HEK293 (cell line): ENCODE results near the gene WFDC10A.

Experiments used
- CTCF ChIP-seq: fragments of 450-650 bp; formaldehyde crosslinking; IDR thresholded peaks from 2 replicates; pipeline ENCODE4 v1.5.1; 2016; ENCODE audit warnings: missing biosample characterization, missing genetic modification characterization
- MYNN ChIP-seq: fragments of 450-650 bp; formaldehyde crosslinking; IDR thresholded peaks from 2 replicates; pipeline ENCODE4 v1.5.1; 2016; ENCODE audit warnings: missing biosample characterization, missing genetic modification characterization, borderline replicate concordance
- PBX3 ChIP-seq: sonication (generic); formaldehyde crosslinking; IDR thresholded peaks from 2 replicates; pipeline ENCODE4 v1.8.1; 2022; ENCODE audit warnings: mild to moderate bottlenecking, moderate library complexity, missing genetic modification reagents
- ZBTB44 ChIP-seq: fragments of 450-650 bp; IDR thresholded peaks from 2 replicates; pipeline ENCODE4 v1.5.1; 2018; ENCODE audit warnings: missing biosample characterization, mild to moderate bottlenecking, missing genetic modification characterization
- ZBTB7A ChIP-seq: fragments of 450-650 bp; formaldehyde crosslinking; IDR thresholded peaks from 2 replicates; pipeline ENCODE4 v1.5.1; 2016; ENCODE audit warnings: low read depth, missing biosample characterization, missing genetic modification characterization
- ZFP37 ChIP-seq: fragments of 450-650 bp; formaldehyde crosslinking; IDR thresholded peaks from 2 replicates; pipeline ENCODE4 v1.5.1; 2016; ENCODE audit warnings: missing biosample characterization, missing genetic modification characterization
- ZNF175 ChIP-seq: fragments of 450-650 bp; formaldehyde crosslinking; IDR thresholded peaks from 2 replicates; pipeline ENCODE4 v1.5.1; 2016; ENCODE audit warnings: missing biosample characterization, missing genetic modification characterization
- ZNF202 ChIP-seq: fragments of 450-650 bp; formaldehyde crosslinking; IDR thresholded peaks from 2 replicates; pipeline ENCODE4 v1.5.1; 2016; ENCODE audit warnings: missing biosample characterization, missing genetic modification characterization, borderline replicate concordance
- ZNF23 ChIP-seq: fragments of 450-650 bp; formaldehyde crosslinking; IDR thresholded peaks from 2 replicates; pipeline ENCODE4 v1.5.1; 2016; ENCODE audit warnings: missing biosample characterization, missing genetic modification characterization, borderline replicate concordance
- ZNF239 ChIP-seq: fragments of 450-650 bp; formaldehyde crosslinking; IDR thresholded peaks from 2 replicates; pipeline ENCODE4 v1.5.1; 2016; ENCODE audit warnings: missing biosample characterization, missing genetic modification characterization
- ZNF274 ChIP-seq, 2 experiments: fragments of 200-500 bp in 1 of 2; fragments of 450-650 bp in 1 of 2; sonication (Bioruptor generic) in 1 of 2; formaldehyde crosslinking in 1 of 2; IDR thresholded peaks; 2 replicates each; pipeline versions ENCODE4 v1.5.1 to v1.6.1; 2014 to 2016; ENCODE audit warnings: borderline replicate concordance in 1 of 2, inconsistent platforms in 1 of 2, low read length in 1 of 2, missing biosample characterization in 1 of 2, missing genetic modification characterization in 1 of 2
- ZNF423 ChIP-seq: fragments of 450-650 bp; formaldehyde crosslinking; IDR thresholded peaks from 2 replicates; pipeline ENCODE4 v1.5.1; 2016; ENCODE audit warnings: missing biosample characterization, missing genetic modification characterization
- ZNF792 ChIP-seq: fragments of 450-650 bp; formaldehyde crosslinking; IDR thresholded peaks from 2 replicates; pipeline ENCODE4 v1.5.1; 2016; ENCODE audit warnings: missing biosample characterization, missing genetic modification characterization

GRCh38 chr20:45588800-45589199 is 40.7 kb upstream of the WFDC10A start:
- no peak for TF ChIP-seq ZNF274 (IDR thresholded peaks at IDR 0.05; ENCODE audit: low read length)
- no peak for TF ChIP-seq ZNF274 (tag by site-specific recombination; IDR thresholded peaks at IDR 0.05; ENCODE audit: borderline replicate concordance)
- TF ChIP-seq CTCF: no peak
- no peak for TF ChIP-seq PBX3 (CRISPR knock-in tag)
- no peak for TF ChIP-seq ZNF239 (tag by site-specific recombination)
- no peak for TF ChIP-seq ZFP37
- TF ChIP-seq ZNF792: no peak
- TF ChIP-seq ZNF423 (tag by site-specific recombination): no peak
- no peak for TF ChIP-seq ZBTB44 (tag by site-specific recombination)
- no peak for TF ChIP-seq ZBTB7A (tag by site-specific recombination)
- TF ChIP-seq ZNF202 (tag by site-specific recombination): no peak
- TF ChIP-seq MYNN (tag by site-specific recombination): no peak
- no peak for TF ChIP-seq ZNF175 (tag by site-specific recombination)
- TF ChIP-seq ZNF23 (tag by site-specific recombination): no peak
